HG02588 (cell line): ENCODE data around the gene SGK1.
"Not testable (repeated sequence)": the region's sequence is repeated elsewhere in the genome, so short reads cannot be mapped to it uniquely, and the experiment has no call there.

Source experiments
- ATAC-seq: cut with Tn5 transposase; IDR thresholded peaks from one replicate; pipeline ENCODE4 v1.9.1; 2021; ENCODE audit warnings: mild to moderate bottlenecking, moderate library complexity; ENCODE audit not compliant: unreplicated experiment

The SGK1 gene

GRCh38 chr6:134307870-134308269, 10.0 kb downstream of the SGK1 start:
- no peak for ATAC-seq

- ATAC-seq = no peak
These were observed 10.8 kb downstream of the SGK1 start for GRCh38 chr6:134307075-134307474.

- not testable (repeated sequence) for ATAC-seq
These were observed 13.5 kb downstream of the SGK1 start for GRCh38 chr6:134304381-134304780.

- ATAC-seq = no peak
These were observed 14.0 kb downstream of the SGK1 start for GRCh38 chr6:134303891-134304290.

GRCh38 chr6:134299236-134299635, 18.7 kb downstream of the SGK1 start:
- ATAC-seq = no peak

- ATAC-seq = no peak
These were observed 21.1 kb downstream of the SGK1 start for GRCh38 chr6:134296762-134297161.

- ATAC-seq = peak; percentile 67
These were observed 21.9 kb downstream of the SGK1 start for GRCh38 chr6:134295953-134296553.

GRCh38 chr6:134293659-134294161, 24.2 kb downstream of the SGK1 start:
- ATAC-seq = no peak

GRCh38 chr6:134291156-134291555, 26.8 kb downstream of the SGK1 start:
- ATAC-seq = no peak

- no peak for ATAC-seq
These were observed 28.7 kb downstream of the SGK1 start for GRCh38 chr6:134289204-134289575.

GRCh38 chr6:134288538-134289203, 29.2 kb downstream of the SGK1 start:
- peak; percentile 84 for ATAC-seq

- peak; percentile 46 for ATAC-seq
These were observed 29.9 kb downstream of the SGK1 start for GRCh38 chr6:134287859-134288537.

- no peak for ATAC-seq
These were observed 35.1 kb downstream of the SGK1 start for GRCh38 chr6:134282816-134283215.

GRCh38 chr6:134281388-134281787, 36.5 kb downstream of the SGK1 start:
- ATAC-seq = no peak

GRCh38 chr6:134278000-134278399, 39.9 kb downstream of the SGK1 start:
- ATAC-seq = no peak

GRCh38 chr6:134276891-134277377, 41.0 kb downstream of the SGK1 start:
- not testable (repeated sequence) for ATAC-seq

- ATAC-seq = no peak
These were observed 45.5 kb downstream of the SGK1 start for GRCh38 chr6:134272374-134272773.

GRCh38 chr6:134267917-134268361, 50.0 kb downstream of the SGK1 start:
- ATAC-seq = no peak

GRCh38 chr6:134266776-134267175, 51.1 kb downstream of the SGK1 start:
- ATAC-seq = no peak

GRCh38 chr6:134261766-134262165, 56.1 kb downstream of the SGK1 start:
- ATAC-seq = no peak

GRCh38 chr6:134258849-134259306, 59.0 kb downstream of the SGK1 start:
- ATAC-seq = no peak

- ATAC-seq = no peak
These were observed 60.4 kb downstream of the SGK1 start for GRCh38 chr6:134257516-134257915.
